HG02678 (cell line): Measurements from ENCODE around the gene ASIC2.

ENCODE experiments used
- ATAC-seq: cut with Tn5 transposase; IDR thresholded peaks from one replicate; pipeline ENCODE4 v1.9.1; 2021; ENCODE audit warnings: mild to moderate bottlenecking, moderate library complexity; ENCODE audit not compliant: unreplicated experiment

The ASIC2 gene

DNA sequence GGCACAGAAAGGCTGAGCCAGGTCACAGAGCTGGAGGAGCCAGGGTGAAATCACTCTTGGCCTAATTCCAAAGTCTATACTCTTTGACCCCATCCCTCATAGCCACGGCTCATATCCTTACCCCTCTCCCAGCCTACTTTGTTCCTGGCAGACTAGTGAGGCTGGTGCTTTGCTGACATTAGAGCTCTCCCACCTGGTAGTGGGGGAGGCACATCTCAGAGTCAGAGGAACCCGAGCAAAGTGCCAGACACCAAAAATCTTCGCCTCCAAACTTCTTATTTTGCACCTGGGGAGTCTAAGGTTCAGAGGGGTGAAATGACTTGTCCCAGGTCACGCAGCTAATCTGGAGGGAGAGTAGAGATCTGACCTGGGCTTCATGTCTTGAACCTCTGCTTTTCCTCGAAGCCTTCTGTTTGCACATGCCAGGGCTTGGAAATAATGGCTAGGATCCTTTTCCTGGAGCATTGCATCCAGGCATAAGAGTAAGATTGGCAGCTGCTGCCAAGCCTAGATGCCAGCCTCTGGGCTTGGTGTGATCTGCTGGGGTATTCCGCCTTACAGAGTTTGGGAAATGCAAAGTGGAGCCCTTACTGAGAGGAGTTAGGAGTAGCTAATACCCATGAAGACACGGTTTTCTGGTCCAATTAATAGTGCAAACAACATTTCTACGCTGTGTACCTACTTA lies 174.6 kb downstream of the ASIC2 start:
- ATAC-seq = no peak

DNA sequence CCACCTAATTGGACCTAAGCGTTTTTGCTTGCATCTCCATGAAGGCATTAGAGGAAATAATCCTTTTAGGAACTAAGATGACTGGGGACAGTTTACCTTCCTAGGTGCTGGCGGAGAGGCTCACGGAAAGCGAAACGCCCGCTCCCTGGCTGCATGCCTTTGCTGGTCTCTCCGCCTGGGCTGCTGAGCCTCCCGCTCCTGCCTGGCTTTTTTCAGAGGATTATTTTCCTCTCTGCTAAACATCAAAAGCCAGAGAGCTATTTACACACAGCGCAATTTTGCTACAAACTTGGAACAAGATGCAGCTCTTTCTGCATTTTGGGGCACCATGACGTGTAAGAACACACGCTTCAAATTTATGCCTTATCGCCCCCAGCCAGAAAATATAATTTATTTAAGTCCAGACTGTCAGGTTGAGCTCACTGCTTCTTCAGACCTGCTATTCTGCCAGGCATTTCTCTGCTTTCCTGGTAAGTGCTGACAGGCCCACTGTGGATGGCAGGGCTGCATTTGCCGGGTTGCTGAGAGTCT lies 177.0 kb downstream of the ASIC2 start:
- no peak for ATAC-seq

DNA sequence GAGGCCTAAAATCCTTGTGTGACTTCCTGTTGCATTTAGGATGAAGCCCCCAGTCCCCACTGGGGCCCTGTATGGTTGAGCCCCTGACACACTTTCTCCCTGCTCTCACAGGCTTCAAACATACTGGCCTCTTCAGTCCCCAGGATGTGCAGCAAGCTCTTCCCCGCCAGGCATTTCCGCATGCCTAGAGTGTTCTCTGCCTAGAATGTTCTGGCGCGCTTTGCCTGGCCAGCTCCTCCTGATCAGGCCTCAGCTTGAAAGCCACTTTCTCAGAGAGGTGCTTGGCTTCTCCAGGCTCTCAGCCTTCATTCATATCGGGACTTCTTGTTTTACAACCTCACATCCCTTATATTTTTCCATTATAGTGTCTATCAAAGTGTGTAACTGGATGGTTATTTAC lies 177.7 kb downstream of the ASIC2 start:
- no peak for ATAC-seq

- no peak for ATAC-seq
These were observed 179.1 kb downstream of the ASIC2 start for GRCh38 chr17:33113991-33114370.

- ATAC-seq = no peak
These were observed 179.7 kb downstream of the ASIC2 start for GRCh38 chr17:33113276-33113990.

DNA sequence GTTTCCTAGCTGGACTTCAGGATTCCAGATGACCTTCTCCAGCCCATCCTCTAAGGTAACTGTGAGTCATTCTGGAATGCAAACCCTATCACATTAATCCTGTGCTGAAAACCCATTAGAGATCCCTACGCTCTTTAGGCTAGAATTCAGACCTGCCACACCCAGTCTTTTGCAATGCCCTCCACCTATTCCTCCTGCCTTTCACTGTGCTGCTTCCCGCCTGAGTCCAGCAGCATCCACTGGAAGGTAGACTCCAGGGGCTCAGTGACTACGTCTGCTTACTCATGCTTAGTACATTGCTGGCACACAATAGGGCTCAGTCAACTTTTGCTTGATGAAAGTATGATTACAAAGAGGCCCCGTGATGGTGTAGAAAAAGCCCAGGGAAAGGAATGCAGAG lies 180.3 kb downstream of the ASIC2 start:
- ATAC-seq = no peak

- ATAC-seq = no peak
These were observed 183.6 kb downstream of the ASIC2 start for GRCh38 chr17:33109336-33110072.

DNA sequence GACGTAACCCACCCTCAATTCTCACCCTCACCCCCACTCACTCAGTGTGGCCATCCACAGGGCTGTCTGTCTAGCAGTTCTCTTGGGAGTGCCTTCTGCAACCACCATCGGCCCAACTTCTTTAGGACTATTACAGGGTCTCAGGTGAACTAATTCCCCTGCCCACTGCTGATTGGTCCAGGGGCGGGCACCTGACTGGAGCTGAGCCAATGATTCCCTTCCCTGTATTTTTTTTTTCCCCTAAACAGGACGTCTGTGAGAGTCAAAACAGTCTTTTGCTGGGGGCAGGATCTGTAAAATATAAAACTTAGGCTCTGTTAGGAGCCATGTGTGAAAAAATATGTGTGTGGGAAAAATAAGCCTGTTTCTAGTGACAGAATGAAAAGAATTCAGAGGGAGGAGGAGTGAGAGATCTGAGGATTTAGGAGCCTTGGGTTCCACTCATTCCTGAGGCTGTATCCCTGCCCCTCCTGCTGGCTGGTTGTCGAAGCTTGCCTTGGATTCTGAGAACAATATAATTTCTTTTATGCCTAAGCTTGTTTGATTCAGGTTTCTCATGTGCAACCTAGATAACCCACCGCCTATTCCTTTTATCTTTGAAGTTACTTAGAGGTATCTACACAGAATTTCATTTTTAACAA lies 186.4 kb downstream of the ASIC2 start:
- ATAC-seq = no peak

DNA sequence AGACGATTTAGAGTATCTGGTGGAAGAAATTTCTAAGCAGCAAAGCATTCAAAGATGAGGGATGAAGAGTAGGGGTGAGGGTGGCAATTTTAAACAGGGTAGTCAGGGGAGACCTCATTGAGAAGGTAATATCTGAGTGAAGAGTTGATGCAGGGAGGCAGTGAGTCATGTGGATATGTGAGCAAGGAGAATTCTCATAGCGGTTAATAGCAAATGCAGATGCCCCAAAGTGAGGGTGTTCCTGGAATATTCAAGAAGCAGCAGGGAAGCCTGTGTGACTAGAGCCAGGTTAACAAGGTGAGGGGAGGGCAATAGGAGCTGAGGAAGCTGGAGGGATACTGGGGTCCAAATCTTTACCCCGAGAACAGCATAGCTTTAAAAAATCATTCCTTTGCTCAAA lies 187.2 kb downstream of the ASIC2 start:
- ATAC-seq = no peak

- ATAC-seq = no peak
These were observed 193.2 kb downstream of the ASIC2 start for GRCh38 chr17:33099906-33100305.

- ATAC-seq = no peak
These were observed 193.8 kb downstream of the ASIC2 start for GRCh38 chr17:33099252-33099651.

GRCh38 chr17:33097411-33097810 lies 195.7 kb downstream of the ASIC2 start:
- no peak for ATAC-seq

DNA sequence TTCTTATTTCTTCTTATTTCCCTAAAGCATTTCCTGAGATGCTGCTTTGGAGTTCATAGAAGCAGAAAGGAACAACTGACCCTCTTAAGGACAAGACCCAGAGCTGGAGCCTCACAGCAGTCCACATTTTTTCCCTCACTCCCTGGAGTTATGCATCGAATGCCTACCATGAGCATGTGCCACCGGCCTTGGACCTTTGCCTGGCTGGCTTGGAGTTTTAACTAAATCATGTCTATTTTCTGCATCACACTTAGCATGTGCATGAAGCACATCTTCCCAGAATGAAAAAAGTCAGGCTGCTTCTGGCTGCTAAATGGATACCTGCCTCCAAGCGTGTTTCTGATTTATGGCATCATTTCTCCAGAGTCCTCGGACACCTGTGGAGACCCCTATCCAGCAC lies 196.9 kb downstream of the ASIC2 start:
- ATAC-seq = no peak

GRCh38 chr17:33091271-33091670 lies 201.8 kb downstream of the ASIC2 start:
- no peak for ATAC-seq

DNA sequence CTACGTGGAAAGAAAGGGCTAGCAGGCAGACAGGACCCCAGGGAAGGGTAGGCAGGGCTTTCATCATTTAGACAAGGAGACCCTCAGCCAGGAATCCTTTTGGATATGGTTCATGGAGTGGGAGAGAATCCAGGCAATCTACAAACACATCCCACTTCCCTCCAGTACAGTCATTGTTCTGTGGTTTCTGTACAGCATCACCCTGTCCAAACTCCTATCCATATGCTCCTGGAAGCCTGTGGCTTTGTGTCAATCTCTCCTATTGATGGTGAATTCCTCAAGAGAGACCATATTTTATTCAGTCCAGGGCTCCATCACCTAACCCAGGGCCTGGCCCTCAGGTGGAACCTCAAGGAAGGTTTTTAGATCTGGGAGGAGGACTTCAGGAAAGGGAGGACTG lies 202.3 kb downstream of the ASIC2 start:
- no peak for ATAC-seq

DNA sequence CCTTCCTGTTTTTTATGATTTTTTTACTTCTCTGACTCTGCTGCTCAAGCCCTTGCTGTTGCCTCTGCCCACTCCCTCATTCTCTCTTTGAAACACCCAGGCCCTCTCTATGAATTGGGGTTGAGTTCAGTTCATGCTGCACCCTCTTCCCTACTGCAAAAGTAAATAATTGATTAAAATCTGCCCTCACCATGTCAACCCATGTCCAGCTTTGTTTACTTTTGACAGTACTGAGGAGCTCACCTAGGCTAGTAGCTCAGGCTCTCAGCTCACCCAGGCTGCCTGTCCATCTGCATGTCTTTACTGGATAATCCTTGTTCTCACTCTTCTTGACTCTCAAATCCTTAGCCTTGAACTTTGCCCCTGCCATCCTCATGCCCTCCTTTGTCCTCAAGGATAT lies 206.2 kb downstream of the ASIC2 start:
- no peak for ATAC-seq

DNA sequence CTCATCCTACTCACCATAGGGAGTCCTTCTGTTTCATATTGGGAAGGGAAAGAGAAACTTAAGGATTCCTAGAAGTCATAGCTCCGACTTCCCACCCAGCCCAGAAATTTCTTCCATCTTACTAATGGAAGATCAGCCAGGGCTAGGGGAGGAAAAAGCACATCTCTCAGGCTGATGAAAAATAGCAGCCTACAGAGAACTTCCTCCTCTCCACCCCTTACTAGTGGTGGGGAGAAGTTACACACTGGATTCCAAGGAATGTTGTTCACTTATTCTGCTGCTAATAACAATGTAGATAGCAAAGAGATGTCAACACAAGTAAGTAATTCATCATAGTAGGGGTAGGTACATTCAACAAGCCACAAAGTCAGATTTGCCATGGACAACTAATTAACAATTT lies 207.1 kb downstream of the ASIC2 start:
- ATAC-seq = no peak

DNA sequence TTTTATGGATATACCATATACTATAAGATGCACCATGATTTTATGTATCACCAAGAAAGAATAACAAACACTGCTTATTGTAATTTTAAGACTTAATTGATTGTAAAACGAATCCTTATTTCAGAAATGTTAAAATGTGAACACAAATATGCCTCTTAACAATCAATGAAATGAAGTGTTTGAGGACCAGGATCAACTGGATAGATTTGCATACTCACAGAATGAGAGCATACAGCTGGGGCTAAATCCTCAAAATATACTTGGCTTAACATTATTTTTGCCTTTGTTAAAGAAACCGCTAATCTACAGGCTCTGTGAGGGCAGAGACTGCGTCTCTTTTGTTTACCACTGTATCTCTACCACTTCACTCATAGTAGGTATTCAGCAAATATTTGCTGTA lies 207.8 kb downstream of the ASIC2 start:
- ATAC-seq = no peak

DNA sequence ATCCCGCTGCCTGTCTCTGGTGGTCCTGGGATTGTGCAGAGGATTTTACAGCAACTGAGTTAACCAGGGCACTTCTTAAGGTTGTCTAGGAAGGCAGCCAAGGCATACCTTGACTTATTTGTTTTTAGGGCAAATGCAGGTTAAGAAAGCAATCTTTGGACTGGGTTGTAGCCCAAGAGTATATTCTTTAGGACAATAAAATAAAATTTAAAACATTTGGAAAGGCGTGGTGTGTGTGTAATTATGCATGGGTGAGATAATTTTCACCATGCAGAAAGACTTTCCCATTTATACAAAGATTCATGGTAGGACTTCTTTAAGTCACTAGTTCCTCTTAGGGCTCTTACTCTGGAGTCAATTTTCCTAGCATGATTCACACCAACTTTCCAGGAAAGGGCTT lies 208.3 kb downstream of the ASIC2 start:
- ATAC-seq = no peak

GRCh38 chr17:33082529-33083173 lies 210.4 kb downstream of the ASIC2 start:
- no peak for ATAC-seq

DNA sequence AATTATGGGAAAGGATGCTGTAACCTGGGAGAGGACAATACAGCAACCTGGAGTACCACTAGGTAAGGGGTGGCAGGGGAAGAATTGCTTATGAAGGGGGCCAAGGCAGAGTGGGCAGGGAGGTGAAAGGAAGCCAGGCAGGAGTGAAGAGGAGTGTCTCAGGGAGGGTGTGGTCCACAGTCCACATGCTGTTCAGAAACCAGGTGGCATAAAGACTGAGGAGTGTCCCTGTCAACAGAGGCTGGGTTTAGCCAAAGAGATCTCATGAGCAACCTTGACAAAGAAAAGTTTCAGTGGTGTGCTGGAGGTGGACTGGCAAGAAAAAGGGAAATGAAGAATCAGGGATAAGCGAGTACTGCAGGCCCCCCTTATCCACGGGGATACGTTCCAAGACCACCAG lies 213.0 kb downstream of the ASIC2 start:
- ATAC-seq = no peak
